Measurements from ENCODE around the gene ICAM5.

ICAM5 gene

GRCh38 chr19:10332965-10333757, 43.4 kb downstream of the ICAM5 start, which contains the start of gene RAVER1:
TSS of gene RAVER1 (minus strand) at chr19:10333529. CDS start at chr19:10333507, 22 bp downstream.
- Histone ChIP-seq H4K91ac (ENCODE audit: low read depth, low read length, poor library complexity) (no peak within 1 kb of the TSS), H2AK5ac (ENCODE audit: low read depth, low read length) (peak within 1 kb of the TSS; percentile 77), H3K79me1 (ENCODE audit: low read depth, low read length) (peaks cover 24% of the 10 kb centered on the region), H3K4me2 (ENCODE audit: insufficient read depth, low read length, poor library complexity, severe bottlenecking) (peak within 1 kb of the TSS; percentile 89), H3K4me1 (ENCODE audit: control insufficient read depth in 2 of 2, insufficient read depth in 1 of 2, low read depth in 1 of 2, low read length in 2 of 2) (peaks cover 12 to 16% of the 10 kb centered on the region in 2 donors), H2BK5ac (ENCODE audit: low read length) (peak within 1 kb of the TSS; percentile 72), H3K9me3 (replicated peaks in 1 of 2; ENCODE audit: control insufficient read depth in 2 of 2, insufficient read depth in 1 of 2, low read depth in 1 of 2, low read length in 2 of 2) (no peaks in the 10 kb centered on the region), H2BK120ac (ENCODE audit: low read depth, low read length) (peak within 1 kb of the TSS; percentile 82), H3K27me3 (ENCODE audit: control insufficient read depth in 3 of 3, insufficient read depth in 3 of 3, low read depth in 1 of 3, low read length in 3 of 3) (peaks cover 0 to 4% (median 0%) of the 10 kb centered on the region in 3 experiments), H4K8ac (ENCODE audit: low read depth, low read length) (no peak within 1 kb of the TSS), H2BK15ac (ENCODE audit: low read length) (peak within 1 kb of the TSS; percentile 83), H3K4ac (ENCODE audit: low read length) (no peak within 1 kb of the TSS), H3K18ac (ENCODE audit: low read length) (peak within 1 kb of the TSS; percentile 98), H3K36me3 (replicated peaks in 1 of 2; ENCODE audit: control insufficient read depth in 2 of 2, insufficient read depth in 2 of 2, low read length in 2 of 2) (peaks cover 27 to 39% of the 10 kb centered on the region in 2 donors), H3K14ac (ENCODE audit: low read length) (peak within 1 kb of the TSS; percentile 94), H2AFZ (ENCODE audit: low read length) (peak within 1 kb of the TSS; percentile 85), H2BK12ac (ENCODE audit: low read length) (no peak within 1 kb of the TSS), H3K9ac (ENCODE audit: low read depth, low read length, poor library complexity) (peak within 1 kb of the TSS; percentile 91), H3K4me3 (ENCODE audit: low read length in 2 of 2) (peak within 1 kb of the TSS; percentile 76 to 88), H3K27ac (replicated peaks; ENCODE audit: low read length) (peak within 1 kb of the TSS; percentile 92), H3K23ac (ENCODE audit: low read depth, low read length, poor library complexity) (peak within 1 kb of the TSS; percentile 93)
- no CpG with 5 or more reads among the region's 82 CpGs for WGBS, 2 donors (ENCODE audit: extremely low coverage in 2 of 2, insufficient read length in 2 of 2, insufficient replicate concordance in 1 of 2)
- peak; percentile 96 for DNase-seq (ENCODE audit: low spot score)

GRCh38 chr19:10333758-10334587, 44.2 kb downstream of the ICAM5 start:
- Histone ChIP-seq H4K8ac (ENCODE audit: low read depth, low read length) (no peak overlapping the region), H3K14ac (ENCODE audit: low read length) (peak overlapping the region; percentile 94), H3K79me1 (ENCODE audit: low read depth, low read length) (peaks cover 21% of the 10 kb centered on the region), H3K4me2 (ENCODE audit: insufficient read depth, low read length, poor library complexity, severe bottlenecking) (peak overlapping the region; percentile 89), H3K27me3 (ENCODE audit: control insufficient read depth in 3 of 3, insufficient read depth in 3 of 3, low read depth in 1 of 3, low read length in 3 of 3) (peaks cover 0 to 4% (median 0%) of the 10 kb centered on the region in 3 experiments), H3K4me3 (ENCODE audit: low read length in 2 of 2) (peak overlapping the region; percentile 76 to 82), H3K18ac (ENCODE audit: low read length) (peak overlapping the region; percentile 89), H3K4ac (ENCODE audit: low read length) (peak overlapping the region; percentile 98), H2BK120ac (ENCODE audit: low read depth, low read length) (peak overlapping the region; percentile 82), H2BK5ac (ENCODE audit: low read length) (peak overlapping the region; percentile 44), H2BK12ac (ENCODE audit: low read length) (no peak overlapping the region), H2BK15ac (ENCODE audit: low read length) (peak overlapping the region; percentile 83), H3K36me3 (replicated peaks in 1 of 2; ENCODE audit: control insufficient read depth in 2 of 2, insufficient read depth in 2 of 2, low read length in 2 of 2) (peaks cover 19 to 31% of the 10 kb centered on the region in 2 donors), H2AFZ (ENCODE audit: low read length) (peak overlapping the region; percentile 85), H3K4me1 (ENCODE audit: control insufficient read depth in 2 of 2, insufficient read depth in 1 of 2, low read depth in 1 of 2, low read length in 2 of 2) (peaks cover 12 to 16% of the 10 kb centered on the region in 2 donors), H3K27ac (replicated peaks; ENCODE audit: low read length) (no peak overlapping the region), H3K9me3 (replicated peaks in 1 of 2; ENCODE audit: control insufficient read depth in 2 of 2, insufficient read depth in 1 of 2, low read depth in 1 of 2, low read length in 2 of 2) (no peaks in the 10 kb centered on the region), H2AK5ac (ENCODE audit: low read depth, low read length) (peak overlapping the region; percentile 77), H4K91ac (ENCODE audit: low read depth, low read length, poor library complexity) (no peak overlapping the region), H3K23ac (ENCODE audit: low read depth, low read length, poor library complexity) (peak overlapping the region; percentile 93), H3K9ac (ENCODE audit: low read depth, low read length, poor library complexity) (peak overlapping the region; percentile 88)
- no peak for DNase-seq (ENCODE audit: low spot score)
- WGBS, 2 donors (ENCODE audit: extremely low coverage in 2 of 2, insufficient read length in 2 of 2, insufficient replicate concordance in 1 of 2) = no CpG with 5 or more reads among the region's 44 CpGs

GRCh38 chr19:10334588-10335351, 45.0 kb downstream of the ICAM5 start:
- Histone ChIP-seq H2BK5ac (ENCODE audit: low read length) (peak overlapping the region; percentile 44), H3K14ac (ENCODE audit: low read length) (peak overlapping the region; percentile 98), H3K4me1 (ENCODE audit: control insufficient read depth in 2 of 2, insufficient read depth in 1 of 2, low read depth in 1 of 2, low read length in 2 of 2) (peaks cover 12 to 16% of the 10 kb centered on the region in 2 donors), H2BK12ac (ENCODE audit: low read length) (peak overlapping the region; percentile 41), H3K4ac (ENCODE audit: low read length) (peak overlapping the region; percentile 98), H3K4me2 (ENCODE audit: insufficient read depth, low read length, poor library complexity, severe bottlenecking) (peak overlapping the region; percentile 89), H3K18ac (ENCODE audit: low read length) (peak overlapping the region; percentile 85), H3K27me3 (ENCODE audit: control insufficient read depth in 3 of 3, insufficient read depth in 3 of 3, low read depth in 1 of 3, low read length in 3 of 3) (peaks cover 0 to 4% (median 0%) of the 10 kb centered on the region in 3 experiments), H3K23ac (ENCODE audit: low read depth, low read length, poor library complexity) (peak overlapping the region; percentile 93), H4K8ac (ENCODE audit: low read depth, low read length) (no peak overlapping the region), H2BK120ac (ENCODE audit: low read depth, low read length) (peak overlapping the region; percentile 81), H2AK5ac (ENCODE audit: low read depth, low read length) (peak overlapping the region; percentile 93), H3K9me3 (replicated peaks in 1 of 2; ENCODE audit: control insufficient read depth in 2 of 2, insufficient read depth in 1 of 2, low read depth in 1 of 2, low read length in 2 of 2) (no peaks in the 10 kb centered on the region), H3K36me3 (replicated peaks in 1 of 2; ENCODE audit: control insufficient read depth in 2 of 2, insufficient read depth in 2 of 2, low read length in 2 of 2) (peaks cover 11 to 23% of the 10 kb centered on the region in 2 donors), H3K79me1 (ENCODE audit: low read depth, low read length) (peaks cover 15% of the 10 kb centered on the region), H4K91ac (ENCODE audit: low read depth, low read length, poor library complexity) (no peak overlapping the region), H3K4me3 (ENCODE audit: low read length in 2 of 2) (peak overlapping the region; percentile 76 to 82), H3K27ac (replicated peaks; ENCODE audit: low read length) (no peak overlapping the region), H3K9ac (ENCODE audit: low read depth, low read length, poor library complexity) (peak overlapping the region; percentile 88), H2AFZ (ENCODE audit: low read length) (no peak overlapping the region), H2BK15ac (ENCODE audit: low read length) (peak overlapping the region; percentile 75)
- WGBS, 2 donors (ENCODE audit: extremely low coverage in 2 of 2, insufficient read length in 2 of 2, insufficient replicate concordance in 1 of 2) = no CpG with 5 or more reads among the region's 59 CpGs
- peak; percentile 88 for DNase-seq (ENCODE audit: low spot score)

Data from neuronal stem cell (in vitro differentiated cells).